Endothelial cell of umbilical vein (primary cell): ENCODE data around the gene MT3. TPM values are rescaled to one million over a fixed set of nuclear protein-coding genes. Genes with fewer than 3 reads are reported as not detected.

Experiments used
- BruUV-seq: library from RNA; stranded (reverse); fragments of 400-500 nt; replicated peaks from 2 replicates; lab custom pipeline; 2021; lab: Mats Ljungman, UMichigan
- CTCF ChIA-PET: fragments of 300-600, 350-600 bp; sonication (Branson Sonifier 250); formaldehyde crosslinking; loops from one replicate; lab custom pipeline; 2021; ENCODE audit warnings: antibody characterized with exemption, inconsistent platforms; lab: Charles Lee
- POLR2A ChIA-PET: fragments of 300-600, 350-600 bp; sonication (Branson Sonifier 250); formaldehyde crosslinking; loops from one replicate; lab custom pipeline; 2021; ENCODE audit warnings: antibody characterized with exemption, inconsistent platforms; lab: Charles Lee
- DNase-seq: peaks from one replicate; pipeline ENCODE4 v3.0.0-alpha.2; 2011; ENCODE audit warnings: low read depth, low spot score
- FAIRE-seq: peaks from 2 replicates; lab custom pipeline; 2011; peaks lifted over from hg19 to GRCh38; lab: Jason Lieb, UNC
- H2AFZ ChIP-seq: 2 replicates; pipeline ENCODE4 v1.6.0; 2012; ENCODE audit warnings: low read depth, low read length, control low read depth, inconsistent platforms
- H3K27ac ChIP-seq: 2 replicates; pipeline ENCODE4 v1.5.1; 2011; ENCODE audit warnings: low read depth, mild to moderate bottlenecking, control low read depth, low read length, moderate library complexity; ENCODE audit not compliant: insufficient read depth
- H3K27me3 ChIP-seq, 2 experiments: 2 replicates each; pipeline versions ENCODE4 v1.6.0 to v1.6.1; 2011; ENCODE audit warnings: low read length in 2 of 2, mixed read lengths in 1 of 2; ENCODE audit not compliant: control insufficient read depth in 2 of 2, insufficient read depth in 2 of 2
- H3K36me3 ChIP-seq, 2 experiments: 2 replicates in 1 of 2; 3 replicates in 1 of 2; pipeline ENCODE4 v1.5.1; 2011; ENCODE audit warnings: low read length in 2 of 2, mild to moderate bottlenecking in 1 of 2, moderate library complexity in 1 of 2; ENCODE audit not compliant: control insufficient read depth in 2 of 2, insufficient read depth in 2 of 2; ENCODE audit errors: extremely low read depth in 1 of 2
- H3K4me1 ChIP-seq: 3 replicates; pipeline ENCODE4 v1.5.1; 2011; ENCODE audit warnings: mild to moderate bottlenecking, low read length; ENCODE audit not compliant: control insufficient read depth, insufficient read depth; ENCODE audit errors: extremely low read depth
- H3K4me2 ChIP-seq: 2 replicates; pipeline ENCODE4 v1.6.1; 2011; ENCODE audit warnings: low read length, control low read depth, mixed read lengths; ENCODE audit not compliant: insufficient read depth
- H3K4me3 ChIP-seq, 3 experiments: fragments of 200-600 bp in 1 of 3; sonication (generic), shearing (Covaris generic) in 1 of 3; replicated peaks in 1 of 3; 2 replicates each; pipeline ENCODE4 v1.5.1; 2011 to 2016; ENCODE audit warnings: control low read depth in 3 of 3, low read length in 3 of 3, mild to moderate bottlenecking in 2 of 3, inconsistent platforms in 1 of 3, low read depth in 1 of 3, moderate library complexity in 1 of 3; ENCODE audit not compliant: insufficient read depth in 1 of 3
- H3K79me2 ChIP-seq: 2 replicates; pipeline ENCODE4 v1.6.0; 2012; ENCODE audit warnings: low read length, inconsistent platforms; ENCODE audit not compliant: control insufficient read depth, insufficient read depth
- H3K9ac ChIP-seq: replicated peaks from 2 replicates; pipeline ENCODE3; 2011; ENCODE audit warnings: low read length, control low read depth; ENCODE audit not compliant: insufficient read depth; ENCODE audit errors: extremely low read depth
- H3K9me1 ChIP-seq: replicated peaks from 3 replicates; pipeline ENCODE4 v1.6.0; 2011; ENCODE audit warnings: mild to moderate bottlenecking, low read length; ENCODE audit not compliant: control insufficient read depth, insufficient read depth; ENCODE audit errors: extremely low read depth
- H3K9me3 ChIP-seq: replicated peaks from 2 replicates; pipeline ENCODE4 v1.5.1; 2012; ENCODE audit warnings: low read length, inconsistent platforms; ENCODE audit not compliant: control insufficient read depth, insufficient read depth
- H4K20me1 ChIP-seq: replicated peaks from 2 replicates; pipeline ENCODE3; 2011; ENCODE audit warnings: mild to moderate bottlenecking, low read length; ENCODE audit not compliant: control insufficient read depth, insufficient read depth; ENCODE audit errors: extremely low read depth
- EZH2 ChIP-seq: IDR thresholded peaks from 2 replicates; pipeline ENCODE4 v1.6.1; 2012; ENCODE audit warnings: borderline replicate concordance, low read depth, mild to moderate bottlenecking, moderate library complexity, low read length, inconsistent platforms; ENCODE audit not compliant: severe bottlenecking
- FOS ChIP-seq: IDR thresholded peaks from 2 replicates; pipeline ENCODE4 v1.6.1; 2011; ENCODE audit warnings: mild to moderate bottlenecking, low read length, moderate library complexity, borderline replicate concordance; ENCODE audit not compliant: insufficient read depth
- MYC ChIP-seq: IDR thresholded peaks from one replicate; pipeline ENCODE4 v1.6.1; 2011; ENCODE audit warnings: mild to moderate bottlenecking, low read depth, low read length
- POLR2A ChIP-seq: IDR thresholded peaks from 2 replicates; pipeline ENCODE4 v1.6.1; 2012; ENCODE audit warnings: low read depth, mild to moderate bottlenecking, control low read depth, low read length
- POLR2AphosphoS5 ChIP-seq: IDR thresholded peaks from 2 replicates; pipeline ENCODE4 v1.6.1; 2012; ENCODE audit warnings: low read depth, mild to moderate bottlenecking, control low read depth, low read length, moderate library complexity; ENCODE audit not compliant: insufficient read depth
- dilution Hi-C: fragments of 300-500 bp; cut with MboI; formaldehyde crosslinking; loops from one replicate; pipeline ENCODE4 v1.15.0; 2019; ENCODE audit warnings: low sequenced_read_pairs; ENCODE audit not compliant: extremely low pct_ligation_motif_present
- intact Hi-C: fragments of 100-400 bp; cut with micrococcal nuclease; formaldehyde crosslinking; loops from one replicate; pipeline ENCODE4 v1.10.0; 2022
- polyA plus RNA-seq, 4 experiments: library from polyadenylated mRNA; depleted of rRNA in 3 of 4; stranded (reverse) in 3 of 4; unstranded in 1 of 4; fragments of >200 nt; gene quantifications; 2 replicates each; pipeline versions ENCODE4 v1.2.1 to v1.2.3, GENCODE V29; 2011 to 2012; ENCODE audit warnings: missing spikeins in 1 of 4
- total RNA-seq: library from RNA; stranded (reverse); gene quantifications from 2 replicates; pipeline ENCODE4 v1.2.3, GENCODE V29; 2021
- TF ChIP-seq, protein P1 (sequence below): IDR thresholded peaks from 2 replicates; pipeline ENCODE4 v1.6.1; 2011; ENCODE audit not compliant: insufficient read depth, insufficient read length
- TF ChIP-seq, protein P2 (sequence below), 2 donors: IDR thresholded peaks; 1 replicate in 1 of 2; 2 replicates in 1 of 2; pipeline ENCODE4 v1.5.1; 2011; ENCODE audit warnings: low read length in 2 of 2, mild to moderate bottlenecking in 2 of 2, moderate library complexity in 2 of 2, control low read depth in 1 of 2, inconsistent platforms in 1 of 2, low read depth in 1 of 2; ENCODE audit not compliant: insufficient read depth in 1 of 2; ENCODE audit errors: extremely low read depth in 1 of 2

MT3 gene
- total and polyA plus RNA-seq, 2 donors (not counting 3 experiments of a cell fraction or from before 2014, with no cell fraction given), result not detected

DNA sequence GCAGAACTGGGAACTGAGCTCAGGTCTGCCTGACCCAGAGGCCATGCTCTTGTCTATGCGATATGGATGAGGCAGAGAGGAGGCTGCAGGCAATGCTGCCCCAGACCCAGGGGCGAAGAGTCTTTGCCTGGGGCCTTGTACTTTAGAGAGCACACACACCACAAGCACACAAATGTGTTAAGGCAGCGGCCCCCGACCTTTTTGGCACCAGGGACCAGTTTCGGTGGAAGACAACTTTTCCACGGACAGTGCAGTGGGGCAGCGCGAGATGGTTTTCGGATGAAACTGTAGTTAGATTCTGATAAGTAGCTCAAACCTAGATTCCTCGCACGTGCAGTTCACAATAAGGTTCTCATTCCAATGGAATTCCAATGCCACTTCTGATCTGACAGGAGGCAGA lies 17.8 kb upstream of the MT3 start:
- CTCF ChIA-PET, result interaction anchor here (2.2 kb wide), 1 partner anchor 130 kb away, joined by 6 read pairs; no protein-coding TSS in a partner anchor

More for the DNA sequence above, 17.8 kb upstream of the MT3 start:
- no peaks in the 10 kb centered on the region for H3K79me2 ChIP-seq
- FAIRE-seq, result no peak
- DNase-seq, result no peak
- BruUV-seq, result no TSS peak
- dilution Hi-C loops, result no loop called here
- no peaks in the 10 kb centered on the region for H3K9me3 ChIP-seq
- H3K4me3 ChIP-seq, result no peak overlapping the region
- H3K27me3 ChIP-seq, result peaks cover 7 to 9% of the 10 kb centered on the region in 2 experiments
- H2AFZ ChIP-seq, result no peak overlapping the region
- H3K27ac ChIP-seq, result no peak overlapping the region
- H3K4me2 ChIP-seq, result no peak overlapping the region
- no peaks in the 10 kb centered on the region for H3K36me3 ChIP-seq
- H3K9ac ChIP-seq, result no peak overlapping the region
- intact Hi-C loops, result no loop called here
- H3K9me1 ChIP-seq, result no peaks in the 10 kb centered on the region
- TF ChIP-seq, protein P1, sequence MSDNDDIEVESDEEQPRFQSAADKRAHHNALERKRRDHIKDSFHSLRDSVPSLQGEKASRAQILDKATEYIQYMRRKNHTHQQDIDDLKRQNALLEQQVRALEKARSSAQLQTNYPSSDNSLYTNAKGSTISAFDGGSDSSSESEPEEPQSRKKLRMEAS, result no peak
- TF ChIP-seq EZH2 (no peak), POLR2A (no peak), FOS (no peak), MYC (no peak), POLR2AphosphoS5 (no peak)
- TF ChIP-seq, protein P2, sequence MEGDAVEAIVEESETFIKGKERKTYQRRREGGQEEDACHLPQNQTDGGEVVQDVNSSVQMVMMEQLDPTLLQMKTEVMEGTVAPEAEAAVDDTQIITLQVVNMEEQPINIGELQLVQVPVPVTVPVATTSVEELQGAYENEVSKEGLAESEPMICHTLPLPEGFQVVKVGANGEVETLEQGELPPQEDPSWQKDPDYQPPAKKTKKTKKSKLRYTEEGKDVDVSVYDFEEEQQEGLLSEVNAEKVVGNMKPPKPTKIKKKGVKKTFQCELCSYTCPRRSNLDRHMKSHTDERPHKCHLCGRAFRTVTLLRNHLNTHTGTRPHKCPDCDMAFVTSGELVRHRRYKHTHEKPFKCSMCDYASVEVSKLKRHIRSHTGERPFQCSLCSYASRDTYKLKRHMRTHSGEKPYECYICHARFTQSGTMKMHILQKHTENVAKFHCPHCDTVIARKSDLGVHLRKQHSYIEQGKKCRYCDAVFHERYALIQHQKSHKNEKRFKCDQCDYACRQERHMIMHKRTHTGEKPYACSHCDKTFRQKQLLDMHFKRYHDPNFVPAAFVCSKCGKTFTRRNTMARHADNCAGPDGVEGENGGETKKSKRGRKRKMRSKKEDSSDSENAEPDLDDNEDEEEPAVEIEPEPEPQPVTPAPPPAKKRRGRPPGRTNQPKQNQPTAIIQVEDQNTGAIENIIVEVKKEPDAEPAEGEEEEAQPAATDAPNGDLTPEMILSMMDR (IDR thresholded peaks at IDR 0.05; ENCODE audit: extremely low read depth in 1 of 2, insufficient read depth in 1 of 2, low read depth in 1 of 2, low read length in 2 of 2), result no peak
- H4K20me1 ChIP-seq, result no peaks in the 10 kb centered on the region
- H3K4me1 ChIP-seq, result no peaks in the 10 kb centered on the region
- POLR2A ChIA-PET, result no interaction called here
